Activated naive CD4-positive, alpha-beta T cell treated with anti-CD3 and anti-CD28 coated beads for 36 hours (primary cell): Measurements from ENCODE around the gene DST. TPM values are rescaled to one million over a fixed set of nuclear protein-coding genes. Genes with fewer than 3 reads are reported as not detected.

ENCODE experiments used
- CTCF ChIA-PET: fragments of 350-600 bp; sonication (Branson Sonifier 250); formaldehyde crosslinking; loops from one replicate; lab custom pipeline; 2021; ENCODE audit warnings: antibody characterized with exemption; lab: Charles Lee
- DNase-seq: peaks from one replicate; pipeline ENCODE4 v3.0.0-alpha.2; 2020
- H3K27ac Mint-ChIP-seq: one replicate; pipeline ENCODE4 v1.8.0; 2021; ENCODE audit warnings: mild to moderate bottlenecking, mixed read lengths
- H3K27me3 Mint-ChIP-seq: one replicate; pipeline ENCODE4 v1.8.0; 2021; ENCODE audit warnings: low read depth, mixed read lengths
- H3K36me3 Mint-ChIP-seq: one replicate; pipeline ENCODE4 v1.8.0; 2021; ENCODE audit warnings: low read depth, mixed read lengths
- H3K4me1 Mint-ChIP-seq: one replicate; pipeline ENCODE4 v1.8.0; 2021; ENCODE audit warnings: low read depth, mixed read lengths
- H3K4me3 Mint-ChIP-seq: one replicate; pipeline ENCODE4 v1.8.0; 2021; ENCODE audit warnings: mild to moderate bottlenecking, moderate library complexity, mixed read lengths
- H3K9me3 Mint-ChIP-seq: one replicate; pipeline ENCODE4 v1.8.0; 2021; ENCODE audit warnings: mixed read lengths
- intact Hi-C: fragments of 100-400 bp; cut with micrococcal nuclease; formaldehyde crosslinking; loops from one replicate; pipeline ENCODE4 v1.15.1; 2023
- total RNA-seq, 2 experiments: library from RNA; stranded (reverse); gene quantifications; one replicate each; pipeline ENCODE4 v1.2.3, GENCODE V29; 2021

The DST gene
- total RNA-seq, 2 experiments from 2014 or later: 5.2 to 5.8 TPM

DNA sequence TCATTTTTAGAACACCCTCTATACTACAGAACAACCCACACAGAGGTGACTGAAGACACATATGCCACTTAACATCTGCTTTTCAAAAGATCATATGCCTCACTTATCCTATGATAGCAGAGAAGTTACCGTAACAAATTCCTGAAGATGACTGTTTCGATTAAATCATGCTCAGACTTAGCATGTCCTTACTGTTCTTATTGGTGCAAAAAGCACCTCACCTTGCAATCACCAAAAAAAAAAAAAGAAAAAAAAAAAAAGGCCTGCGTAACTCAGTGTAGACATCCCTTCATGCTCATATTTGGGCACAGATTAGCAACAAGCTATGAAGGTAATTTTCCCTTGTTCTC is 17.7 kb upstream of the DST start:
- Mint-ChIP-seq H3K27me3 (peaks cover 4% of the 10 kb centered on the region), H3K4me3 (no peak overlapping the region), H3K4me1 (peaks cover 10% of the 10 kb centered on the region), H3K27ac (no peak overlapping the region), H3K36me3 (no peaks in the 10 kb centered on the region), H3K9me3 (no peaks in the 10 kb centered on the region)
- no peak for DNase-seq
- CTCF ChIA-PET: interaction anchor here (0.7 to 0.9 kb wide), 2 partner anchors 38 to 791 kb away, joined by 3 to 4 read pairs; no protein-coding TSS in a partner anchor
- intact Hi-C loops: no loop called here

DNA sequence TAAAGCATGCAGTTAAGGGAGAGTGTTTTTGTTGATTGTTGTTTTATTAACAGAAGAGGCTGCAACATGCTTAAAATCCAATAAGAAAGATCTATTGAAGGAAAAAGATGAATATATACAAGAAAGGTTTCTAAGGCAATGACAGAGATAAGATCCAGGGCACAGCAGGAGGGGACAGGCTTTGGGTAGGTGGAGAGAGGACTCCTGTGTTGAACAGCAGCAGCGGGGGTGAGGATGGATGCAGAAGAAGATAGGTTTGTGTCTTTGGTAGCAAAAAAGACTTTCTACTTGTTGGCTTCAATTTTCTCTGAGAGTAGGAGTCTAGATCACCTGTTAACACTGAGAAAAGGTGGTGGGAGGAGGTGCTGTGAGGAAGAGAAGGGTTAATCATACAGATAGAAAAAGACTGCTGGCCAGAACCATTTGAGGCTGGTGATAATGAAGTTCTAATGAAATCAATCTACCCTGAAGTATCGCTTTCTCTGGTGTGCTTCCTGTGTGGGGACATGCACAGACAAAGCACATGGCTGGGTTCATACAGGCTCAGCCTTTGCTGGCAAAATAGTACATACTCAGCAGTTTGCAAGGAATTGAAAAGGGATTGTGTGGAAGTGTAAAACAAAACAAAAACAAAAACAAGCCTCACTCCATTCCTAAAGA is 17.2 kb upstream of the DST start:
- no peak for DNase-seq
- intact Hi-C loops: no loop called here

DNA sequence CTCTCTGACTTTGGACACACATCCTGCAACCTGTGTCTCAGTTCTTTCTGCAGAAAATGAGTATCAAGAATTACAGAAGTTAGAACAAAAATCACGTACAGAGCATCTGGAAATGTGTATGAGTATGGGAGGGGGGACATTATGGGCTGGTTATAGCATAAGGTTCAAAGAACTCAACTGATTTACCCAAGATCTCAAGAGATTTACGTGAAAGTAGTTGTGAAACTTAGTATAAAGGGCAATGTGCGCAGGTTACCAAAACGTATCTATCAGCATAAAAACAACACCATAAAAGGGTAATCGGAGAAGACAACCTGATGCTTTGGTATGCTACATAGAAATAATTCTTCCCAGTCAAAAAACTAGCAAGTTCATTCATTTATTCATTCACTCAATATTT is 15.6 kb upstream of the DST start:
- Mint-ChIP-seq H3K4me3 (no peak overlapping the region), H3K36me3 (no peaks in the 10 kb centered on the region), H3K4me1 (peaks cover 10% of the 10 kb centered on the region), H3K27ac (no peak overlapping the region), H3K9me3 (no peaks in the 10 kb centered on the region), H3K27me3 (no peaks in the 10 kb centered on the region)
- DNase-seq: no peak
- intact Hi-C loops: no loop called here
- CTCF ChIA-PET: interaction anchor here (0.6 kb wide), 1 partner anchor 21 kb away, joined by 3 read pairs; no protein-coding TSS in a partner anchor

More for the DNA sequence above, 17.2 kb upstream of the DST start:
- Mint-ChIP-seq H3K36me3 (no peaks in the 10 kb centered on the region), H3K4me1 (peaks cover 10% of the 10 kb centered on the region), H3K9me3 (no peaks in the 10 kb centered on the region), H3K27me3 (peaks cover 2% of the 10 kb centered on the region), H3K4me3 (no peak overlapping the region), H3K27ac (no peak overlapping the region)
- CTCF ChIA-PET: interaction anchor here (0.7 to 0.9 kb wide), 2 partner anchors 39 to 791 kb away, joined by 3 to 4 read pairs; no protein-coding TSS in a partner anchor

DNA sequence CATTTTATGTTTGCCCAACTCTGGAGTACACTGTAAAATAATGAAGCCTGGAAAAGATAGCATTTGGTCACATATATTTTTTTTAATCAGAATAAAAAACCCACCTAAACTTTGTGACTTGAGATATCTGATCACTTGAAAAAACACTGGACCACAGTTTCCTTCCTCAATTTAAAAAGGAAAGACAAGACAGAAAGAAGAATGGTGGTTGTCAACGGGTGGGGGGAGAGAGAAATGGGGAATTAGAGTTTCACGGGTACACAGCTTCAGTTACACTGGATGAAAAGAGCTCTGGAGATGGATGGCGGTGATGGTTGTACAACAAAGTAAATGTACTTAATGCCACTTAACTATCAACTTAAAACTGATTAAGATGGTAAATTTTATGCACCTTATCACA is 14.7 kb upstream of the DST start:
- CTCF ChIA-PET: interaction anchor here (0.6 kb wide), 1 partner anchor 20 kb away, joined by 3 read pairs; no protein-coding TSS in a partner anchor
- no peak for DNase-seq
- H3K27ac Mint-ChIP-seq: no peak overlapping the region
- H3K4me3 Mint-ChIP-seq: no peak overlapping the region
- H3K27me3 Mint-ChIP-seq: no peaks in the 10 kb centered on the region
- H3K4me1 Mint-ChIP-seq: peaks cover 10% of the 10 kb centered on the region
- no peaks in the 10 kb centered on the region for H3K9me3 Mint-ChIP-seq
- no peaks in the 10 kb centered on the region for H3K36me3 Mint-ChIP-seq
- intact Hi-C loops: no loop called here

DNA sequence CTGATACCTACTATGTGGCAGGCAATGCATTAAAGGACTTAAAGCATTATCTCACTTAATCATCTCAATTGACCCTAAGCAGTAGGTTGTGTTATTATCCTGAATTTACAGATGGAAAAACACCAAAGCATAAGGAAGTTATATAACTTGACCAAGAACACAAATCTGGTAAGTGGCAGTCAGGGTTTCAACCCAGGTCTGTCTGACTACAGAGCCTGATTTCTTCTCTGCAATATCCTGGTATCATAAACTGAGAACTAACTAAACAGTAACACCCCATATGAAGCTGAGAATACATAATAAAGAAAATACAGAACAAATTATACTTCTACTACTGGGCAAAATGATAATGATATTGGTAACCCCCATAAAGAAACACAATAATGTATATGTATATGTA is 13.8 kb upstream of the DST start:
- Mint-ChIP-seq H3K4me3 (no peak overlapping the region), H3K4me1 (peaks cover 10% of the 10 kb centered on the region), H3K27ac (no peak overlapping the region), H3K36me3 (no peaks in the 10 kb centered on the region), H3K9me3 (no peaks in the 10 kb centered on the region), H3K27me3 (no peaks in the 10 kb centered on the region)
- no peak for DNase-seq
- intact Hi-C loops: no loop called here
- CTCF ChIA-PET: interaction anchor here (0.6 kb wide), 1 partner anchor 26 kb away, joined by 3 read pairs; no protein-coding TSS in a partner anchor

DNA sequence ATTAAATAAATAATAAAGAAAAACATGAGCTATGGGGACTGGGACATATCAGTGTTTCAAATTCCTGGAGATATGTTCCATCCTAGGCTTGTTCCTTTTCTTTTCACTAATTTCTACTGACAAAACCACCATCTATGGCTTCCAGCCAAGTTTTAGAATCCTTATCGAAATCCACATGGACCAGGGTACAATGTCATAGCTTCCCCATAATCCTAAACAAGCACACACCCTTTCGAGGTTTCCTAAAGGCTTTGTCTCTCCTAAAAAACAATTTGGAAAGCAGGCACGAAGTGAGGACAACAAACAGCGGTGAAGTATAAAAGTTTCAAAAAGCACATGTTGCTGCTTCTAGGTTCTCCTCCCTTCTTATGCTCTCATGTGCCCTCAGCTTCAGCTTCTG is 13.3 kb upstream of the DST start:
- intact Hi-C loops: no loop called here
- H3K4me3 Mint-ChIP-seq: no peak overlapping the region
- H3K27me3 Mint-ChIP-seq: no peaks in the 10 kb centered on the region
- no peak for DNase-seq
- no peaks in the 10 kb centered on the region for H3K36me3 Mint-ChIP-seq
- H3K9me3 Mint-ChIP-seq: no peaks in the 10 kb centered on the region
- H3K27ac Mint-ChIP-seq: no peak overlapping the region
- peaks cover 10% of the 10 kb centered on the region for H3K4me1 Mint-ChIP-seq
- CTCF ChIA-PET: interaction anchor here (0.6 kb wide), 1 partner anchor 26 kb away, joined by 3 read pairs; no protein-coding TSS in a partner anchor

DNA sequence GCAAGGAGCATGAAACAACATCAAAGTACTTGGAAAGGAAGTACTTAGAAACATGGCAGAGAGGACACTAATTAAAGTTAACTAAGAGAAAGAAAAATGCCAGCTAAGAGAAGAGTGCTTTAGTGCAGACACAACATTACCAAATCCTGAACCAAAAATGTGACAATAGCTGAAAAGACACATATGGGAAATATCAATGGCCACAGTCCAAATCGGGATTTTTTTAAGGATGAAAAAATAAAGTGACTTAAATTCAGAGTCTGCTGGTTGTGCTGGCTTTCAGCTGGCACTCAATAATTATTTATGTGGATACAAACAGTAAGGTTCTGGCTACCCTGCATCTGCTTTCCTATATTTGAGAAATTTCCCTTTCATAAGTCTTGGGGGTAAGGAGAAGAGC is 12.6 kb upstream of the DST start:
- DNase-seq: no peak
- intact Hi-C loops: no loop called here

DNA sequence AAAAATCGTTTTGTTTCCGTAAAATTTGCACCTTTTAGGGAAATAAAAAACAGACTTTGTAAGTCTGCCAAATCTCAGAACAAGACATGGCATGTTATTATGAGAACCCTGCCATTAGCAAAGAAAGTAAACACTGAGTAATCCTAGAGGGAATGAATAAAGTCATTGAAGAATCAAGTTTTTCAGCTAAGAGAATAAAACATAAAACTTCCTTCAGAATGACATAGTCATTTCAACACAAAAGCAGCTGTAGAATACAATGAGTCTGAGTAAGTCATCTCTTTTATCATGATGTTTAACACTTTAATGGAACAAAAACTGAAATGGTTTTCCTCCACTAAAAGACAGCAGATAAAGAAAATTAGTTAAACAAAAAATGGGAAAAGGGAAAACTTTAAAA is 10.3 kb upstream of the DST start:
- Mint-ChIP-seq H3K4me1 (no peaks in the 10 kb centered on the region), H3K4me3 (no peak overlapping the region), H3K36me3 (no peaks in the 10 kb centered on the region), H3K27ac (no peak overlapping the region), H3K9me3 (no peaks in the 10 kb centered on the region), H3K27me3 (peaks cover 7% of the 10 kb centered on the region)
- intact Hi-C loops: no loop called here
- no peak for DNase-seq
- CTCF ChIA-PET: no interaction called here

More for the DNA sequence above, 12.6 kb upstream of the DST start:
- Mint-ChIP-seq H3K27ac (no peak overlapping the region), H3K36me3 (no peaks in the 10 kb centered on the region), H3K4me3 (no peak overlapping the region), H3K27me3 (no peaks in the 10 kb centered on the region), H3K9me3 (no peaks in the 10 kb centered on the region), H3K4me1 (peaks cover 9% of the 10 kb centered on the region)
- CTCF ChIA-PET: interaction anchor here (0.5 kb wide), 1 partner anchor 78 kb away, joined by 3 read pairs; no protein-coding TSS in a partner anchor

DNA sequence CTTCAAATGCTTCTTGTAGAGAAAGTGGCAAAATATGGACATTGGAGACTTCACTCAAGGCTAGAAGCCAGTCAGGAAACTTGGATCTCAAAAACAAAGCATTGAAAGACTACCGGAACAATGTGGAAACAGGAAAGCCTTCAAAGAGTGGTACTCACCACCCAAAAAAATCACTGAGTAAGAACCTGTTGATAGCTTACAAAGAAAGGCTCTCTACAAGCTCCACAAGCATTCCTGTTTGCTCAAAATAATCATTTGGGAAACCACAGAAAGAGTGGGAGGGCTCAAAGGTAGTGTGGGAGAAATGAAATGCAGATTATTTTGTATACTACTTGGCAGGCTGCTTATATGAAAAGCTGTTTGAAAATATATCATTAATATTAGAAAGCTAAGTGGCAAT is 9.5 kb upstream of the DST start:
- Mint-ChIP-seq H3K9me3 (no peaks in the 10 kb centered on the region), H3K4me1 (no peaks in the 10 kb centered on the region), H3K27me3 (peaks cover 7% of the 10 kb centered on the region), H3K27ac (no peak overlapping the region), H3K4me3 (no peak overlapping the region), H3K36me3 (no peaks in the 10 kb centered on the region)
- no peak for DNase-seq
- CTCF ChIA-PET: no interaction called here
- intact Hi-C loops: no loop called here

DNA sequence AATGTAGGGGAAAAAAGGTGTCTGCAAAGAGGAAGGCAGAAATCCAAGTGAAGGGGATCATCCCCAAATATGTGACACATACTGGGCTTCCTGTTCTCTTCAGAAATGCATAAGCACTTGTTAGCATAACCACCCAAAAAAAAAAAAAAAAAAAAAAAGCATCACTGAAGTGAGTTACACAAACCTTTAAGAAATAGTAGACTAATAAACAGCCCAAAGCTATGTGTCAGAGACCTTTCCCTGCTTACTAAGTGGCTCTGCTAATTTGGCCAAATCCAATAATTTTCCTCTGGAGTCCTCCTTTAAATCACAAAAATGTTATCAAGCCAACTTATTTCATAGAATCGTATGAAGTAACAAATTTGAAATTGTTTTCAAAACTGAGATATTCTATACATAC is 7.5 kb upstream of the DST start:
- no peaks in the 10 kb centered on the region for H3K9me3 Mint-ChIP-seq
- no peak overlapping the region for H3K4me3 Mint-ChIP-seq
- H3K27ac Mint-ChIP-seq: no peak overlapping the region
- H3K27me3 Mint-ChIP-seq: peaks cover 7% of the 10 kb centered on the region
- no peaks in the 10 kb centered on the region for H3K4me1 Mint-ChIP-seq
- CTCF ChIA-PET: interaction anchor here (1.0 kb wide), 1 partner anchor 101 kb away, joined by 3 read pairs; no protein-coding TSS in a partner anchor
- H3K36me3 Mint-ChIP-seq: no peaks in the 10 kb centered on the region
- DNase-seq: no peak
- intact Hi-C loops: no loop called here

DNA sequence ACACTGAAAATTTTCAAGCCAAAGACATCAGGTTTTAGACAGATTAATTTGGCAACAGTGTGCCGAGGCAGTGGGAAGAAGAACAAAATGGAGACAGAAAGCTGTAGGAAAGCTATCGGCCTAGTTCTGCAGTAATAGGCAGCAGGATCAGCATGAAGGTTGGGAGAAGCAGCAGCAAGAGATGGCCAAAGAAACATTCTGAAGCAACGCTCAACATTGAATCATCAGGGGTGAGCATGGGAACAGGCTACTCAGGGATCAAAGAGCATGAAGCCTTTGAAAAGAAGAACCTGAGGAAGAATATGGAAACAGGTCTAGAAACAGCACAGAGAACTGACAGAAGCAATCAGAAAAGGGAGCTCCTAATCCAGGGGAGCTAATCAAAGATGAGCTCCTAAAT is 7.1 kb upstream of the DST start:
- Mint-ChIP-seq H3K4me1 (no peaks in the 10 kb centered on the region), H3K27me3 (peaks cover 7% of the 10 kb centered on the region), H3K4me3 (no peak overlapping the region), H3K36me3 (no peaks in the 10 kb centered on the region), H3K9me3 (no peaks in the 10 kb centered on the region), H3K27ac (no peak overlapping the region)
- DNase-seq: no peak
- CTCF ChIA-PET: interaction anchor here (1.0 kb wide), 1 partner anchor 100 kb away, joined by 3 read pairs; no protein-coding TSS in a partner anchor
- intact Hi-C loops: no loop called here

DNA sequence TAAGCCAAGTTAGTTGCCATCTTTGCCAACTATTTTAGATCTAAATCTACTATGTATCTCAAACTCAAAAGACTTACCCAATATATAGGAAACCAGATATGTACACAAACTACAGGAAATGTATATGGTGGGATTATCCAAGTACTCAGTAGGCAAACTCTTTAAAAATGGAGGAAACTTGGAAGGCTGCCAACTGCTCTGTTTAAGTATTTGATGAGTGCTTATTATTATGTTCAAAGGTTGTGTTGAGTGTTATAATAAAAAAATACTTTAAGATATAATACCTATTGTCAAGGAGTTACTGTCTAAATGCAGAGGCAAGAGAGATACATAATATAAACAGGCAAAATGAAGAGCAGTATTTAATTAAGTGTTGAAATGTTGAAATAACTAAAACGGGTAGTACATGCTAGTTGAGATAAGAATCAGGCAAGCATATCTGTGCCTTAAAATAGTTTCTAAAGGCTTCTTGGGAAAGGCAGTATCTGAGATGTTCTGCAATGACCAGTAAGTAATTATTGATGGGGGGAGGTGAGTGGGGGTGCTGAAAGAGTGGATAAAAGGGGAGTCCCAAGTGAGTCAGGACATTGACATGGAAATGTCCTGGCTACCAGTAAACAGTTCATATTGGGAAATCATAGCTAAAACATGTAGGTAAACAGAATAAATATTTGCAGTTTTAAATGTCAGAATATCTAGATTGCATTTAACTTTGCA is 6.5 kb upstream of the DST start:
- CTCF ChIA-PET: interaction anchor here (1.0 kb wide), 2 partner anchors 49 to 100 kb away, joined by 3 read pairs; no protein-coding TSS in a partner anchor
- H3K27ac Mint-ChIP-seq: no peak overlapping the region
- H3K27me3 Mint-ChIP-seq: peaks cover 7% of the 10 kb centered on the region
- H3K4me3 Mint-ChIP-seq: no peak overlapping the region
- no peaks in the 10 kb centered on the region for H3K36me3 Mint-ChIP-seq
- DNase-seq: no peak
- H3K9me3 Mint-ChIP-seq: no peaks in the 10 kb centered on the region
- intact Hi-C loops: no loop called here
- H3K4me1 Mint-ChIP-seq: no peaks in the 10 kb centered on the region
